Mucosa of descending colon (tissue), 3 donors: ENCODE data around the gene RNF2. TPM values are rescaled to one million over a fixed set of nuclear protein-coding genes. Genes with fewer than 3 reads are reported as not detected.

Experiments
- ATAC-seq: fragments of 200-7000 bp; cut with Tn5 transposase; one replicate; pipeline ENCODE4 v1.9.1; 2020; ENCODE audit warnings: mild to moderate bottlenecking, moderate library complexity
- DNase-seq, 3 donors: peaks; one replicate each; pipeline ENCODE4 v3.0.0-alpha.2; 2020
- H3K36me3 ChIP-seq: fragments of 200-600 bp; one replicate; pipeline ENCODE4 v1.8.0; 2021; ENCODE audit warnings: low read depth, mild to moderate bottlenecking
- H3K4me1 ChIP-seq: fragments of 200-600 bp; one replicate; pipeline ENCODE4 v1.8.0; 2021; ENCODE audit warnings: low read depth, mild to moderate bottlenecking
- H3K4me3 ChIP-seq: fragments of 200-600 bp; one replicate; pipeline ENCODE4 v1.8.0; 2021; ENCODE audit warnings: mild to moderate bottlenecking
- H3K9me3 ChIP-seq: fragments of 200-600 bp; one replicate; pipeline ENCODE4 v1.8.0; 2021; ENCODE audit warnings: mild to moderate bottlenecking
- intact Hi-C, 2 donors: fragments of 100-400 bp; cut with DNase I in 1 of 2; cut with micrococcal nuclease in 1 of 2; formaldehyde crosslinking; loops; one replicate each; pipeline versions ENCODE4 v1.11.0 to v1.11.1; 2022; cut with DNase I, micrococcal nuclease
- total RNA-seq, 3 donors: library from RNA; stranded (reverse); fragmentation: NEBNext Ultra II Directional in 2 of 3; extraction: Animal tissue kit (Norgen Biotek cat#: 25700) in 2 of 3; gene quantifications; one replicate each; pipeline versions ENCODE4 v1.2.1 to v1.2.4, GENCODE V29; 2021 to 2023
- TF ChIP-seq, protein P1 (sequence below): fragments of 200-600 bp; IDR thresholded peaks from one replicate; pipeline ENCODE4 v1.8.0; 2022; ENCODE audit warnings: antibody characterized with exemption, mild to moderate bottlenecking
- donor health status: DM: no; HTN: no; CAD: no; lungs with moderate emphysema.
- donor health status: DM: no; HTN: no; CAD: no.
- donor health status: DM: no; HTN: yes; CAD: no.

Gene RNF2
- total RNA-seq, 3 donors from 2014 or later, result 14.1 to 19.3 (median 15.6) TPM

DNA sequence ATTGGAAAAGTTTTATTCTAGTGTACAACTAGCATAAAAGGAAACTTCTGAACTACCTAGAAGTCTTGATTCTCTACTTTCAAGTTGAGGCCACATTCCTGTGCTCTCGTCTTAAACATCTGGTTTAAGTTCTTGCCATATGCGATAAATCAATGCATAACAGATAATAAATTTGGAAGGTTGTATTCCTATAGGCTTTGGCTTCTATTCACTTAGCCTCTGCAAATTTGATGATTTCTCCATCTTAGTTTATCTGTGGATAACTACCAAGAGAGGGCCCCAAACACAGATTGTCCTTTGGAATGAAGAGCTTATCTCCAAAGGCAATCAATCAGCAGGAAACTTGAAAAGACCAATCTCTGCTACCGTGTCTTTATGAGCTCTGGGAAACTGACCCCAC is 11.7 kb upstream of the RNF2 start:
- H3K4me1 ChIP-seq, result no peaks in the 10 kb centered on the region
- TF ChIP-seq, protein P1, sequence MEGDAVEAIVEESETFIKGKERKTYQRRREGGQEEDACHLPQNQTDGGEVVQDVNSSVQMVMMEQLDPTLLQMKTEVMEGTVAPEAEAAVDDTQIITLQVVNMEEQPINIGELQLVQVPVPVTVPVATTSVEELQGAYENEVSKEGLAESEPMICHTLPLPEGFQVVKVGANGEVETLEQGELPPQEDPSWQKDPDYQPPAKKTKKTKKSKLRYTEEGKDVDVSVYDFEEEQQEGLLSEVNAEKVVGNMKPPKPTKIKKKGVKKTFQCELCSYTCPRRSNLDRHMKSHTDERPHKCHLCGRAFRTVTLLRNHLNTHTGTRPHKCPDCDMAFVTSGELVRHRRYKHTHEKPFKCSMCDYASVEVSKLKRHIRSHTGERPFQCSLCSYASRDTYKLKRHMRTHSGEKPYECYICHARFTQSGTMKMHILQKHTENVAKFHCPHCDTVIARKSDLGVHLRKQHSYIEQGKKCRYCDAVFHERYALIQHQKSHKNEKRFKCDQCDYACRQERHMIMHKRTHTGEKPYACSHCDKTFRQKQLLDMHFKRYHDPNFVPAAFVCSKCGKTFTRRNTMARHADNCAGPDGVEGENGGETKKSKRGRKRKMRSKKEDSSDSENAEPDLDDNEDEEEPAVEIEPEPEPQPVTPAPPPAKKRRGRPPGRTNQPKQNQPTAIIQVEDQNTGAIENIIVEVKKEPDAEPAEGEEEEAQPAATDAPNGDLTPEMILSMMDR, result no peak
- intact Hi-C loops, result no loop called here
- no peaks in the 10 kb centered on the region for H3K9me3 ChIP-seq
- ATAC-seq, result no peak
- DNase-seq, result no peak
- H3K36me3 ChIP-seq, result no peaks in the 10 kb centered on the region
- H3K4me3 ChIP-seq, result no peak overlapping the region

DNA sequence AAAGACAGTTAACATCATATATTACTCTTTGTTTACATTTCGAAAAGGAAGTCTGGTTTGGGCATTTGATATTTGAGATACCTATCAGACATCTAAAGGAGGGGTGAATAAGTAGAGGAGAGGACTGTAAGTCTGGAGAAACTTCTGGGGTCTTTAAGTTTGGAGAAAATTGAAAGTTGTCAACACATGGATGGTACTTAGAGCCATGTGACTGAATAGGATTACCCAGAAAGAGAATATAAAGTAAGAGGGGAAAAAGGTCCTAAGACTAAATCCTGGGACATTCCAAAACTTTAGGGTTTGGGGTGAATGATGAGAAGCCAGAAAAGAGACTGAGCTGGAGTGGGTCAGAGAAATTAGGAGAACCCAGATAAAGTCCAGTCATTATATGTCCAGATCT is 10.1 kb upstream of the RNF2 start:
- DNase-seq (no peak), ATAC-seq (no peak)
- Histone ChIP-seq H3K9me3 (no peaks in the 10 kb centered on the region), H3K4me3 (no peak overlapping the region), H3K36me3 (no peaks in the 10 kb centered on the region), H3K4me1 (no peaks in the 10 kb centered on the region)
- intact Hi-C loops, result no loop called here
- TF ChIP-seq, protein P1, result no peak

DNA sequence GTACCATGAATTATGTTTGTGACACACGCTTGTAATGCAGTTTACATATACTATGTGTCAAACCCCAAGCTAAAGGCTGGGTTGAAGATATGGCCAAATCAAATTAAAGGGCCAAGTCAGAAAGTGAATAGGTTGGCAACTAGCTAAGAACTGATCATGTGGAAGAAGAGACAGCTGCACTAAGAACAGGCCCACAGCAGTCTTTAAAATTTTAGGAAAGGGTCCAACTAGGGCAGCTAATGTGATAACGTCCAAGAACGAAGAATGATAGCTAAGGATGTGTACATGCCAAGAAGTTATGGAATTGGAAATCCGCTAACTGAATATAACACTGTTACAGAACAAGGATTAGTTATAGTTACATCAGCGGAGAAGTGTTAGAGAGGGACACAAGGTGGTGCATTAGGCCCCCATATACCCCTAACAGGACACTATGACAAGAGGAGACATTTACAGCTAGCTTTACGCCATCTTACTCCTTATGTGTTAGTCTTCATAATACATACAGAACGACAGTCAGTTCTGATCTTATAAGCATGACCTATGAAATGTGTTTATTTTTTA is 6.5 kb upstream of the RNF2 start:
- H3K36me3 ChIP-seq, result no peaks in the 10 kb centered on the region
- intact Hi-C loops, result no loop called here
- no peak for ATAC-seq

DNA sequence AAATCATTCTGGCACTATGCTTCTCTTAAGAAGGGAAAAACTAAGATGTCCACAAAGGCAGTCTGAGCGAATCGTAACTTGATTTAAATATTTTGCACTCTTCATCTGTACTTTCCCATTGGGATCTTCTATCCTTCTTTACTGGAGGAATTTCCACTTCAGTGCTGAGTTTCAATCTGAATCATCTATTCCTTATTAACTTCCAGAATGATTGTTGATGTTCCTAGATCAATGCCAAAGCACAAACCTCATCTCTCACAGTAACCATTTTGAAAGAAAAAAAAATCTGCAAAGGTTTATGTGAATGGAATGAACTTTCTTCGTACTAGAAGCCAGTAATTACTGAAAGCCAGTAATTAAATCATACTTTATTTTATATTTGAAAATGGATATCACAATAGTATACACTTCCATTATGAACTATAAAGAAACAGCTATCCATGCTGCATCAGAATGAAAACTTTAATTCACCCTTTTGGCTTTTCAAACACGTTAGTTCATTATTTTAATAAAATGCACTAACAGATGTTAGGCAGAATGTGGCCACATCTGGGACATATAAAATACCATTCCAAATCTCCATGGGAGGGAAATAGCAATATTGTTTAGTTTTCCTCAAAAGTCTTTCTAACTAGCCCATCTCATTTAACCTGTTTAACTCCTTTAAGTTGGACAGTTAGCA is 5.5 kb upstream of the RNF2 start:
- H3K9me3 ChIP-seq, result no peaks in the 10 kb centered on the region
- H3K4me3 ChIP-seq, result no peak overlapping the region
- H3K4me1 ChIP-seq, result peaks cover 3% of the 10 kb centered on the region
- no peak for DNase-seq
- ATAC-seq, result no peak
- intact Hi-C loops, result loop anchor here in 1 of 2 donors (10.0 kb wide), 1 partner anchor 115 kb away; the partner anchor contains the start of genes SWT1 and TRMT1L
- no peaks in the 10 kb centered on the region for H3K36me3 ChIP-seq
- TF ChIP-seq, protein P1, result no peak

More for the DNA sequence above, 6.5 kb upstream of the RNF2 start:
- DNase-seq, result no peak
- Histone ChIP-seq H3K4me1 (no peaks in the 10 kb centered on the region), H3K9me3 (no peaks in the 10 kb centered on the region), H3K4me3 (no peak overlapping the region)
- TF ChIP-seq, protein P1, result no peak

DNA sequence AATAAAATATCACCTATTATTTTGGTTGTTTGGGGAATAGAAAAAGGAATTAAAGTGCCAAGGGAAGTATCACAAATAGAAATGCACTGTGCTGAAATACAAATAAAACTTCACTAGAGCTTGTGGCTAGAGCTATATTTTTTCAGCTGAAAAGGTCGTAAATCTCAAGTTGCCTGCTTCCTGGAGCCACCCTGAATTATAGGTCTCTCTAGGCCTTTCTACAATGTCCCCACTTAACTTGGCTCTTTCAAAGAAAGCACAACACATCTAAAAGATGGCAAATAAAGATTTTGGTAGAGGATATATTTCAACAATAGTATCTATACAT is 5.0 kb upstream of the RNF2 start:
- intact Hi-C loops, result loop anchor here in 1 of 2 donors (10.0 kb wide), 1 partner anchor 114 kb away; the partner anchor contains the start of genes SWT1 and TRMT1L
- TF ChIP-seq, protein P1, result no peak
- Histone ChIP-seq H3K9me3 (no peaks in the 10 kb centered on the region), H3K36me3 (no peaks in the 10 kb centered on the region), H3K4me1 (peaks cover 4% of the 10 kb centered on the region), H3K4me3 (no peak overlapping the region)
- ATAC-seq (no peak), DNase-seq (no peak)
